Measurements from ENCODE around the gene TBX5.
"Not testable (repeated sequence)": the region's sequence is repeated elsewhere in the genome, so short reads cannot be mapped to it uniquely, and the experiment has no call there.

TBX5 gene

DNA sequence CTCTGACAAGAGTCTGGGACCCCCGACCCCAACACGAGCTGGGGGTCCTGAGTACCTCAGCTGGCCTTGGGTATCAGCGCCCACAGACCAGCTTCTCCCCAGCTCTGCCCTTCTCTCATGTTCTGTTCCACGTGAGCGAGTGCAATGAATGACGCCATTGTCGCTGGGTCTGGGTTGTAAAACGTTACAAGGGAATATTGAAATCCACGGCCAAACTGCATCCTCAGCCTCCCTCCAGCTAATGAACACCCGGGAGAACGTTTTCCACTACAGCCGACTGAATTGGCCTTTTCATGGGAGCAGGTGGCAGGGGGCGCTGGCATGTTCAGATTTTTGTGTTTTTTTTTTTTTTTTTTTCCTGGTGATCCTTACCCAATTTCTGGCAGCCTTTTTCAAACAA is 34.7 kb downstream of the TBX5 start:
- DNase-seq: no peak

GRCh38 chr12:114368685-114369452 is 37.1 kb downstream of the TBX5 start:
- no peak for DNase-seq

GRCh38 chr12:114361992-114362391 is 44.0 kb downstream of the TBX5 start:
- DNase-seq: no peak

GRCh38 chr12:114361545-114361944 is 44.4 kb downstream of the TBX5 start:
- DNase-seq: no peak

- no peak for DNase-seq
Observed at GRCh38 chr12:114360485-114360884, 45.5 kb downstream of the TBX5 start.

GRCh38 chr12:114355389-114356088 is 50.4 kb downstream of the TBX5 start:
- no peak for DNase-seq

DNA sequence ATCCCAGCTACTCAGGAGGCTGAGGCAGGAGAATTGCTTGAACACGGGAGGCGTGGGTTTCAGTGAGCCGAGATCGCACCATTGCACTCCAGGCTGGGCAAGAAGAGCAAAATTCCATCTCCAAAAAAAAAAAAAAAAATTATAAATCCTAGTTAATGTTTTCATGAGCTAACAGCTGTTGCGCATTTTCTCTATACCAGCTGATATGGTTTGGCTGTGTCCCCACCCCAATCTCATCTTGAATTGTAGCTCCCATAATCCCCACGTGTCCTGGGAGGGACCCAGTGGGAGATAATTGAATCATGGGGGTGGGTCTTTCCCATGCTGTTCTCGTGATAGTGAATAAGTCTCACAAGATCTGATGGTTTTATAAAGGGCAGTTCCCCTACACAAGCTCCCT is 56.7 kb downstream of the TBX5 start:
- not testable (repeated sequence) for DNase-seq

DNA sequence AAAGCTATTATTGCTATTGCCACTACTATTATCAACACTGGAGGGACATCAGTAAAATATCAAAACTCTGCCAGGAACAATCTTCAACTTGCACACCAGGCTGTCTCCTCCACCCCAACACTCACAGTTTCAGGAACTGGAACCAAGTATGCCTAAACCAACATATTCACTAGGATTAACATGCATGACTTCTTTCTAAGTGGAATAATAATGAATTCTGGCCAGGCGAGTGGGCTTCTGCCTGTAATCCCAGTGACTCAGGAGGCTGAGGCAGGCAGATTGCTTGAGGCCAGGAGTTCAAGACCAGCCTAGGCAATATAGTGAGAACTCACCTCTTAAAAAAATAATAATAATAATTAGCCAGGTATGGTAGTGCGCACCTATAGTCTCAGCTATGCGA is 58.1 kb downstream of the TBX5 start:
- no peak for DNase-seq

DNA sequence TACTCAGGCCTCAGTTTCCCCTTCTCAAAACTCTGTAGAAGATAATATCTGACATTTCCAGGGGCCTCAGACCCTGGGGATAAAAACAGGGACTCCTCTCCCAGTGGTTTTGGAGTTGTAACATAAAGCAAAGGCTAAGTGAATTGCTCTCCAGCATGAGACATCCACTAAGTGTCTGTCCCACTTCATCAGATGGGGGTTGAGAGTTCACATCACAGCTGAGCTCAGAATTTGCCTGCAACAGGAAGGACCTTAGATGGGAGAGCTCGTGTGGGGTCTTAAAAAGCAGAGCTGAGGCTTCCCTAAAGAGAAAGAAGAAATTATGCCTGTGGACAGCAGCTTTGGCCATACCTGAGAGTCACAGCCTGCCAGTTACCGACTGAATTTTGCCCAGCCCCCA is 61.1 kb downstream of the TBX5 start:
- no peak for DNase-seq

- DNase-seq: no peak
Observed at GRCh38 chr12:114344303-114344663, 61.7 kb downstream of the TBX5 start.

DNA sequence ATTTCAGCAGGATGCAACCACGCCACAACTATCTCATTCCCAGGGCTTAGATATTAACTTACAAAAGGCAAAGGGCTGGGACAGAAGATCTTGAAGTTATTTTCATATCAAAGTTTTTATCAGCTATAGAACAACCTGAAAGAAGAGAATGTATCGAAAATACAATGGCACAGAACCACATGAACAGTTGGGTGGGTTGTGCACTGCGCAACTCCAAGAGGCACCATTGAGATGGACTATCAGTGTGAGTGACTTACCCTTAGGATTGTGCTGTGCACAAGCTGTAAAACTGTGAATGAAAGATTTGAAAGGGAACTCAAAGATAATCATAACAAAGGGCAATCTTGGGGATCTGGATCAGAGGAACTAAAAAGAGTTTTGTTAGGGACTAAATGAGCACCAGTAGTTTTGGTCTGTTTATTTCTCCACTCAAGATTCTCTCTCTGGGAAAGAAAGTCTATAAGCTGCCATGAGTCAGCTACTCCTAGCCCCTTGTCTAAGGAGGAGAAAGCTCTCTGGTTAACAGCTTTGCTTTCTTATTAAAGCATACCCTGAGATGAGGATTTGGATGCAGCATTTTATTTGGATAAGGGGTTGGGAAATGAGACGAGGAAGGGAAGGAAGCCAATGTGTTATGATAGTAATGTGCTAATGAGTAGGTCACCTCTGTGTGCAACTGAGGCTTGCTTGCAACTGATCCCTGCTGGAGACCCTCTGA is 62.2 kb downstream of the TBX5 start:
- no peak for DNase-seq

- DNase-seq: no peak
Observed at GRCh38 chr12:114342656-114343055, 63.3 kb downstream of the TBX5 start.

GRCh38 chr12:114341635-114342034 is 64.3 kb downstream of the TBX5 start:
- DNase-seq: no peak

DNA sequence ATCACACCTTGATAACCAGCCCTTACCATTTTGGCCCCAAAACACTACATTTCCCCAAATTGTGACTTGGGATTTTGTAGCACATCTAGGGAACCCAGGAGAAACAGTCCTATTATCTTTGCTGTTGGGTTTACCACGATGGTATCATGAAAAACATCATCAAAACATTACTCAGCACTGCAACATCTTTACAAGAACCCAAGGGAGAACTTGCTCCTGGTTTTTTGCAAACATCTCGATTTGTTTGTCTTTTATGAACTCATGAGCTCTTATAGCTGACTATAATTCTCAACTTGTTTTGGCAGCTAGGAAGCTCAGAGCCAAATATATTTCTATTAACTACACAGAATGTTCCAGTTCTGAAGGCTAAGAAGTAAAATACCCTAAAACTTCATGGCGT is 65.7 kb downstream of the TBX5 start:
- DNase-seq: no peak

DNA sequence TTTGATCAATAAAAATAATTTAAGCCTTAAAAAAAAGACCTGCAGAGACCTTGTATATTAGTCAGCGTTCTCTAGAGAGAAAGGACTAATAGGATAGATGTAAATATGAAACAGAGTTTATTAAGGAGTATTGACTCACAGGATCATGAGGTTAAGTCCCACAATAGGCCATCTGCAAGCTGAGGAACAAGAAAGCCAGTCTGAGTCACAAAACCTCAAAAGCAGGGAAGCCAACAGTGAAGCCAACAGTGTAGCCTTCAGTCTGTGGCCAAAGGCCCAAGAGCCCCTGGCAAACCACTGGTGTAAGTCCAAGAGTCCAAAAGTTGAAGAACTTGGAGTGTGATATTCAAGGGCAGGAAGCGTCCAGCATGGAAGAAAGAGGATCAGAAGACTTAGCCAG is 66.3 kb downstream of the TBX5 start:
- DNase-seq: no peak

DNA sequence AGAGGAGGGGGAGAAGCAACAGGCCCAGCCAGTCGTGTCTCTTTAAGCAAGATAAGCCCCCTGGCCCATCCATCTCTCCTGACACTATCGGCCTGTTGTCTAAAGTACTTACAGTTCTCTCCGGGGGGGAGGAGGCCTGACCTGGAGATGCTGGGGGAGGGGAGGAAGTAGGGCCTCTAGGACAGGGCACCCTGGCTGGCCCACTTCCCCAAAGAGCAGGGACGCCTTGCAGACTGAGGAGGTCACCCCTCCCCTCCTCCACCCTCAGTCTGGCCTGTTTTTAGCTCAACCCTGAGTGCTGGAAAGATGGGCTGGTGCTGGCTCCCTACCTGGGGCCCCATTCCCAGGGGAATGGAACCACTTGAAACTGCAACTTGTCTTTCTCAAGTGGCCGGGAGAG is 70.3 kb downstream of the TBX5 start:
- DNase-seq: no peak

DNA sequence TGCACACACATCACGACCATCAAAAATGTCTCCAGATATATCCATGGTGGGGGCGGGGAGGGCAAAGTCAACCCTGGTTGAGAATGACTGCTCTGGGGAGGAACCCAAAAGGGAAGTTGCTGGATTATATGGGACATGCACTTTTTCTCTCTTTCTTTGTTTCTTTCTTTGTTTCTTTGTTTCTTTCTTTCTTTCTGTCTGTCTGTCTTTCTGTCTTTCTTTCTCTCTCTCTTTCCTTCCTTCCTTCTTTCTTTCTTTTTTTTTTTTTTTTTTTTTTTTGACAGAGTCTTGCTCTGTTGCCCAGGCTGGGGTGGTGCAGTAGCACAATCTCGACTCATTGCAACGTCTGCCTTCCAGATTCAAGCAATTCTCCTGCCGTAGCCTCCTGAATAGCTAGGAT is 71.5 kb downstream of the TBX5 start:
- DNase-seq: no peak

DNA sequence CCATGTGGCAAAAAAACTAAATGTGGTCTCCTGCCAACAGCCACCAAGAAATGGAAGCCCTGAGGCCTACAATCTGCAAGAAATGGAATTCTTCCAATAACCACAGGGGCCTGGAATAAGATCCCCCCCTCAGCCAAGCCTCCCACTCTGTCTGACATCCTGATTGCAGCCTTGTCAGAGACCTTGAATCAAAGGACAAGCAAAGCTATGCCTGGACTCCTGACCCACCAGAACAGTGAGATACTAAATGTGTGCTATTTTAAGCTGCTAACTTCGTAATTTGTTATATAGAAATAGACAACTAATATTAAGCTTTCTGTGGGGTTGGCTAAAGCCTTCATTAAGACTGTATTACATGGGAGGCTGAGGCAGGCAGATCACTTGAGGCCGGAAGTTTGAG is 77.7 kb downstream of the TBX5 start:
- no peak for DNase-seq

DNA sequence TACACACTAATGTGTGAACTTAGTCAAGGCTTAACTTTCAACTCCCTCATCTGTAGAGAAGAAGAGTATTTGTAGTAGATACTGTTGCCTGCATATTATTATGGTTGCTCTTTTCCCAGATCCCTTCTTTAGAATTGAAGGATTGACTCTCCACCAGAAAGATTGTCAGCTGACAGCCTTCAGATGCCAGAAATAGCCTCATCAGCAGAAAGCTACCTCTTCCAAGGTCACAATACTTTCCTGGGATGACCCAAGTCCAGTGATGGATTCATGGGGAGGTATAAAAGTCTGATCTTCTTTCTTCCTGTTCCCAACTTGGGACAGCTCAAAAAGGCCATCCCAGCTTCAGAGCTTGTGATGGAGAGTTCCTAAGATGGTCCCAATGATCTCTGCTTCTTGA is 78.2 kb downstream of the TBX5 start:
- DNase-seq: no peak

- DNase-seq: no peak
Observed at GRCh38 chr12:114321524-114321923, 84.4 kb downstream of the TBX5 start.

GRCh38 chr12:114320968-114321367 is 85.0 kb downstream of the TBX5 start:
- DNase-seq: no peak

- DNase-seq: no peak
Observed at GRCh38 chr12:114320101-114320500, 85.8 kb downstream of the TBX5 start.

DNA sequence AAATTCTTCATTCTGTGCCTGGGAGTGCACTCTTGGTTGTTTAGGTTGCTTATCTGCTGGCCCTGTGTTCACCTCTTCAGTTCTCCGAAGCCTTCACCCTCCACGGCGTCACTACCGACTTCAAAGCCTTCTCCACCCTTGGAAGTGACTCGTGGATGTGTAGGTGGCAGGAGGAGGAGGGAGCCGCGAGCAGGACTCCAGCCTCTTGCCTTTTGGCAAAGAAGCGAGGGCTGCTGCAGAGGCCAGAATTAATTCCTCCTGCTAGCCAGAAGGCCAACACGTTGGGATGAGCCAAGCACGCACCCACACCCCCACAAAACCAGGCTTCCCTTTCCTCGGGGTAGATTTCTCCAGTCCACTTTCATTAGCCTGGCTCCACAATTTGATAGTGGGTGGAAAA is 86.5 kb downstream of the TBX5 start:
- DNase-seq: no peak

- no peak for DNase-seq
Observed at GRCh38 chr12:114318984-114319383, 87.0 kb downstream of the TBX5 start.
